Left cardiac atrium (tissue), 4 donors: ENCODE results near the gene ACSS1. TPM values are rescaled to one million over a fixed set of nuclear protein-coding genes. Genes with fewer than 3 reads are reported as not detected.

ENCODE experiments used
- ATAC-seq, 2 donors: fragments of 200-7000 bp; cut with Tn5 transposase; one replicate each; pipeline ENCODE4 v1.9.1; 2020; ENCODE audit warnings: mild to moderate bottlenecking in 2 of 2, moderate library complexity in 2 of 2
- DNase-seq: peaks from one replicate; pipeline ENCODE4 v3.0.0-alpha.2; 2020
- intact Hi-C, 2 donors: fragments of 100-400 bp; cut with DNase I; formaldehyde crosslinking; loops; one replicate each; pipeline versions ENCODE4 v1.14.1 to v1.15.1; 2022 to 2023
- total RNA-seq, 2 donors: library from RNA; stranded (reverse); fragmentation: NEBNext Ultra II Directional; extraction: Animal tissue kit (Norgen Biotek cat#: 25700); gene quantifications; one replicate each; pipeline ENCODE4 v1.2.1, GENCODE V29; 2021
- donor health status: DM: no; HTN: yes; CAD: no.
- donor health status: DM: no; HTN: yes; CAD: no; lungs with severe emphysema.
- donor health status: DM: yes; HTN: yes; CAD: no.
- donor health status: Dilated cardiomyopathy.

The ACSS1 gene
- total RNA-seq, 2 donors from 2014 or later: 27.9 to 55.0 TPM

DNA sequence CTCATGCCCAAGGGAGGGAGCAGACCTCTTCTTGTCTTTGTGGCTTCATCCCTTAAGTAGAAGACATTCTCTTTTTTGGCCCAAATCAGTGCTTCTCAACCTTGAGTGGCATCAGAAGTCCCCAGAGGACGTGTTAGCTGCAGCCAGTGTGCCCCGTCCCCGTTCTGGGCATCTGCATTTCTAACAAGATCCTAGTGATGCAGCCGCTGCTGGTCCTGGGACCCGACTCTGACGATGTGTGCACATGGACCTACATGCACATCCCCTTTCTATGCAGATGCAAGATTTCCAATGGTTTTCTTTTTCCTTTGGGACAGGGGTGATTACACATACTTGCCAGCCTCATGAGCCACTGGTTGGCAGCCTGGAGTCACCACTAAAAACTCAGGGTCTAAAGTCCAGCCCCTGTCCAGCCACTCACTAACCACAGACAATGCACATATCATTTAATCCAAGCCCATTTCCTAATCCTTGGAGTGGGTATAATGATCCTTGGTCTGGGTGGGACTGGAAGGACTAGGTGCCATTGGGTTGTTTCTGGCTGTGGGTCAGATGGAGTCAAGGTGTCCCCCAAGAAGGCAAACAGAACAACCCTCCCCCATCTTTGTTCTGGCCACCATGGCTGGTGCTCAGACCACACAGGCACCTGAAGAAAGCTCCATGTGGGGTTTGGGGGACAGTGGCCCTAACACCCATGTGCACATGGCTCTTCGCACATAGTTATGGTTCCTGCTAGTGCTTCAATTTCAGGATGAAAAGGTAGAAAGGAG lies 6.4 kb downstream of the ACSS1 start:
- DNase-seq: no peak
- no peak for ATAC-seq
- intact Hi-C loops: no loop called here

DNA sequence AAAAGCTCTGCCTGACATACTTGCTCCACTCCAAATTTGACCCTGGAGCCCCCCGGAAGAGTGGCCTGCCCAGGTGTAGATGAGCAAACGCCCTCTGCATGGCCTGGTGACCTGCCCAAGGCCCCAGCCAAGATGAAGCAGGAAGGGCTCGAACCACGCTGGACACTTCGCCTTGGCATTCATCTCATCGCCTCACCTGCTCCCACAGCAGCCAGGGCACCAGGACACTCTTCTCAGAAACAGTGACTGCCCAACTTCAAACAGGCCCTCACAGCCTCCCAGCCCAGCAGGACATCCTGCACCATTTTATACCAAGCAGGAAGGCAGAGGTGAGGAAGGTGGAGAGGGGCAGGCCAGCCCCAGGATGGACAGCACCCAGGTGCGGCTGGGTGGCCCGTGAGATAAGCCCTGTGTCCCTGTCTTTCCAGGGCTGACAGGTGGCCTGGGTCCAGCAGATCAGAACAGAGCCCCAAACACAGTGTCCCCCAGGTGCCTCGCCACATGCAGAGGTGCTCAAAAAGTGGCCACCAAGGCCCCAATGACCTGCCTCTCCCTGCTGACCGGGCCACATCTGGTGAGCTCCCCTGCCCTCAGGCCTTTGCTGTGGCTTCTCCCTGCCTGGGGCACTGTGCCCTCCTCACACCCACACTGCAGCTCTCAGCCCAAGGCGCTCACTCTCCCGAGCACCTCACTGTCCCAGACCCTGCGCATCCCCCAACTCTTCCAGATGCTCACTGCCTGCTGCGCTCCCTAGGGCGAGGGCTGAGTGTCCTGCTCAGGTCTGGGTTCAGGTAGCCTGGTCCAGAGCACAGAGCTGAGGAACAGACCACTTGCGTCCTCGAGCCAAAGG lies 7.2 kb downstream of the ACSS1 start:
- ATAC-seq: no peak
- intact Hi-C loops: no loop called here
- DNase-seq: peak; percentile 17

DNA sequence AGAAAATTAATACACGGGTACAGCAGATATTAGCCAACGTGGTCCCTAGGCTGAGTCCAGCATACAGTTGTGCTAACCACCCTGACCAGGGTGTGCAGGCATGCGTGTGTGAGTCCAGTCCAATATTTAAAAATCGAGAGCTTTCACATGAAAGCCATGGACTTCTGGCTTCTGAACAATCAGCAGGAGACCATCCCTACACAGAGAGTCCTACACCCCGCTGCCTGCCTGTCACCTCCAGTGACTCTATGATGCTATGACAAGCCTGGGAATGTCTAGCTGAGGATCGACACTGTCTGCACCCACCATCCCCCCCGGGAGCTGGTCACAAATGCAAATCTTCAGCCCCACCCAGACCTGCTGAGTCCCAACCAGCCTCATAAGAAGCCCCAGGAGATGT lies 7.9 kb downstream of the ACSS1 start:
- DNase-seq (no peak), ATAC-seq (no peak)
- intact Hi-C loops: no loop called here

DNA sequence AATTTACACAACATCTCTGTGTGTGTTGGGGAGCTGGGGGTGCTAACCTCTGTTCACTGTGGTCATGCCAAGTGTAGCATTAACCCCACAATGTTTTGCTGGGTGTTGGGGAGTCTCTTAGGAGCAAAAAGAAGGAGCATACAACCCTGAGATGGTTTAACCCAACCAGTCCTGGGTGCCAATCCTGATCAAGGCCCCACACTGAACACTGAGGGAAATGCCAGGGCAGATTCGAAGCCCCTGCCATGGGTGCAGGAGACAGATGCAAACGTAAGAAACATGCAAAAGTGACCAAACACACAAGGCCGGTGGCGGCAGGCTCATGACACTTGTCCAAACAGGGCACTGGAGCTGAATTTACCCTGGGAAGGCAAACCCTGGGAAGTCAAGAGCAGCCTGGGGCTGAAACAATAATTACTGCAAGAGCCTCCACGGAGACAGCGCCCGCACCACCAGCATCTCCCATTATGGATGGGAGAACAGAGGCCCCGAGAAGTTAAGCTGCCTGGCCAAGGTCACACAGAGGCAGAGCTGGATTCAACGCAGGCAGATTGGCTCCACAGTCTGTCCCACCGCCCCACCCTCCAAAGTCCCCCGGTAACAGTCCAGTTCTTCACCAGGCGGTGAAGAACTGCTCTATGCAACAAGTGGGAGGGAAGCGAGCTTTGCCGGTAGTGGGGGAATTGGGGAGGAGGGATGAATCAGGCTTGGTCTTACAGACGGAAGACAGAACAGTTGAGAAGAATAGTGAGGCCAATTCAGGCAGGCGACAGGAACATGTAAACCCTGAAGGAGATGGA lies 8.5 kb downstream of the ACSS1 start:
- ATAC-seq (no peak), DNase-seq (peak; percentile 15)
- intact Hi-C loops: no loop called here

DNA sequence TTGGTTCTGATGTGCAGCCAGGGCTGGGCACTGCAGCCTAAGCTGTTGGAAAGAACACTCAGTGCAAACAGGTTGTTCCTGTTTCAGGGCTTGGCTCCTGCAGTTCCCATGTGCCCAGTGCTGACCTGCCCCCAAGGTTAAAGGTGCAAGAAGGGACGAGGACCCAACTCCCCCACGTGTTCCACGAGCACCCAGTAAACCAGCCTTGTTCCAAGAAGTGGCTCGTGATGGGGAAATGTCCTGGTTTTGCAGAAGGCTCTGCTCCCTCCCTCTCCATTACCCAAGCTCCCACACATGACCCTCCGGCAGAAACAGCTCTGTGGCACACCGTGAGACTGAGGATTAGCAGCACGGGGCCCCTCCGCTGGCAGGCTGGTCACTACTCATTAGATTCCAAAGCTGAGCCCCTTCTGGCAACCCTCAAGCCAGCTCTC lies 9.4 kb downstream of the ACSS1 start:
- intact Hi-C loops: no loop called here
- no peak for DNase-seq
- ATAC-seq: no peak

DNA sequence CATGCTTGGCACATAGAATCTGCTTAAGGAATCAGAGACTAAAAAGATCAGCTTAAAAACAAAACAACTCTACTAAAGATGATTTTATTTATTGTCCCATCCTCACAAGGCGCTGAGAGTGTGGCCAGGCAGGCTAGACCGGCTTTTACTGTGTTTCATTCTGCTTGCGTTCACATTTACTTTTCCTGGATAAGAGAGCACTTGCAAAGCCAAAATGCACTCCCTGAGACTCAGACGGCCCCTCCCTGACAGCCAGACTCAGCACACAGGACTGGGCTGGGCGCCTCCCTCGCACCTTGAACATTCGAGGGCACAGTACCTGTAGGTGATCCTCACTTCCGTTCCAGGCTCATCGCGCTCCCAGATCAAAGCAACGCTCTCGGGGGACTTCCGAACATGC lies 10.2 kb downstream of the ACSS1 start:
- no peak for ATAC-seq
- intact Hi-C loops: no loop called here
- no peak for DNase-seq

DNA sequence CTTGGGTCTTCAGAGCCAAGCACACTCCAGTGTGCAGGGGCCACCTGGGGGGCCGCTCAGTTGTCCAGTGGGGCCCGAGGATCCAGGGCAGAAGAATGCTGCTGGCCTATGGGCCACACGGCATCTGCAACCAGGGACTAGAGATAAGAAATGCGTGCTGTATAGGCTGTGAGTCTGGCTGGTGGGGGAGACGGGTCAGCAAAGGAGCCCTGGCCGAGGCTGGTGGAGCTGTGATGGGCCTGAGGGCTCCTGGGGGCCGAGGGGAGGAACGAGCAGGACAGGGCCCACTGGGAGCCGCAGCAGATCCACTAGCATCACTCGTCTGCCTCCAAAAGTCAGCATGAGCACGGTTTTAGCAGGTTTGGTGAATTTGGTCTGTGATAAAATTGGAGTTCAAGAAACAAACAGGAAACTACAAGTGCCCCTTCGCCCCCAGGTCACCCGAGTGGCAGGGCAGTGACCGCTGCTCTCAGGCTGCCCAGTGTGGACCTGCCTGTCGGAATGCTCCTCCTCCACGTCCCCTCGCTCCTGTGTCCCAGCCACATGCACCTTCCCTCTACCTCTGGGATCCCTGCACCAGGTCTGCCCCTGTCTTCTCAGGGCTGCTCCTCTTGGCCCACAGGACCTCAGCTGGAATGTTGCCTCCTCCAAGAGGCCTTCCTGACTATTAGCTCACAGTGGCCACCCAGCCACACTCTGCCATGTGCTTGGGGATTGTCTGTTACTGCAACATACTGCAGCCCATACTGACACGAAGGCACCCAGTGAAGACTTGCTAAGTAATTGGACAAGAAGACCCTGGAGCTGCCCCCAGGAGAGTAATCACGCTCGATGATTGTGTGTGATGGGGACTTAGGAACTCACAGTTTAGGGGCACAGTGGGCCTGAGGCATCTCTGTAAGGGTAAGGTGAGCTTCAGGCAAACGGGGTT lies 10.9 kb downstream of the ACSS1 start:
- intact Hi-C loops: no loop called here
- no peak for DNase-seq
- ATAC-seq: no peak

DNA sequence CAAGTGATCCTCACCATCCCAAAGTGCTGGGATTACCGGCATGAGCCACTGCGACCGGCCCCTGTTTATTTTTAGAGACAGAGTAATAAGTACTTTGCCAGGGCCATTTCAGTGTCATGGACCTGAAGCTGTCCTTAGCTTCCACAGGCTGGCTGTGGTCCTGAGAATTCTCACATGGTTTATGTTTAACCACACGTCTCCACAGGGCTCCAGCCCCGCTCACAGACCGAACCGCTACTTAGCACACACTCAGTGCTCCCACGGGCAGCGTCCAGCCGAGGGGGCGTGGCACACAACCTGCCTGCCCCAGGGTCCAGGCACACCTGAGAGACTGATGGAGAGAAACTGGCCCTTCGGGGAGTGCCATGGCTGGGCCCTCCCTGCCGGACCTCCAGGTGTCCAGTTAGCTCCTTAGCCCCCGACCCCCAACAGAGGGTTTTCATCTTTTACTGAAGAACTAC lies 11.7 kb downstream of the ACSS1 start:
- intact Hi-C loops: no loop called here
- DNase-seq (peak; percentile 59), ATAC-seq (peak; percentile 70)

DNA sequence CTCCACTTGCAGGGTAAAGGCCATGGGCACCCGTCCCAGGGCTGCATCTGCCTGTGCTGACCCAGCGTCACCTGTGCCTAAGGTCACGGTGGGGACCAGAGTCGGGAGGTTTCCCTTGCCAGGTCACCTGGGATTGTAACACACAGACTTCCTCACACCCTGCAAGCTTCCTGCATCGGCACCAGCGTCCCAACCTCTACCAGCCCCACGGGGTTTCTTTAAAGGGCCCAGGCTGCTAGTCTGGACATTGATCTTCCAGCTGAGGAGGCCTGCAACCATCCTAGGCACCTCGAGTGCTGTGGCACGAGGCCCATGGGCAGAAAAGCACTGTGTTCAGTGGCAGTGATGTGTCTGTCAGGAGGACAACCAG lies 12.6 kb downstream of the ACSS1 start:
- ATAC-seq (no peak), DNase-seq (no peak)
- intact Hi-C loops: no loop called here

DNA sequence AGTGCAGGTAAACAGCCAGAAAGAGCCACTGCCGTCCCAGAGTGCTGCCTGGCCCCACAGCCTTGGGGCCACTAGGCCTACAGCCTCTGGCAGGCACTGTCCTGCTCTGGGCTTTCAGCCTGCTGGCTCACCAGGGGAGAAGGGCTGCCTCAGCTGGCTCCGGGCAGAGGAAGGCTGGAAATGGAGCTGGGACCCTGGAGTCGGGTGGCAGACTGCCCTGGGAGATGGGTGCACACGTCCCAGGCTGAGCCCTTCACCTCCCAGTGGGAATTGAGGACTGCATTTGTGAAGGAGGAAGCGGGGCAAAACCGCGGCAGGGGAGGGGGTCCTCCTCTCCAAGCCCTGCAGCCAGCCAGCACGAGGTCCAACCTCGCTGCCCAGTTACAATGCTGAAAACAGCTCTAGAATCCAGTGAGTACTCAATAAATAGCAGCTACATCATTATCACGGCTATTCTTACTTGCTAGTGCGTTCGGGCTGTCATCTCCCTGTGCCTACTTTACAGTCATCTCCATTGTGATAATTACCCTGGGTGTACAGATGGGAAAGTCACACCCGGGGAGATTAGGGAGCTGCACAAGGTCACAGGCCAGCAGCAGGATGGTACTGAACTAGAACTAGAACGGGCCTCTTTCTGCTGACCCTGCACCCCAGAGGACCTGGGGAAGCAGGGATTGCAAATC lies 13.1 kb downstream of the ACSS1 start:
- intact Hi-C loops: no loop called here
- ATAC-seq (peak; percentile 28 to 38), DNase-seq (peak; percentile 35)

DNA sequence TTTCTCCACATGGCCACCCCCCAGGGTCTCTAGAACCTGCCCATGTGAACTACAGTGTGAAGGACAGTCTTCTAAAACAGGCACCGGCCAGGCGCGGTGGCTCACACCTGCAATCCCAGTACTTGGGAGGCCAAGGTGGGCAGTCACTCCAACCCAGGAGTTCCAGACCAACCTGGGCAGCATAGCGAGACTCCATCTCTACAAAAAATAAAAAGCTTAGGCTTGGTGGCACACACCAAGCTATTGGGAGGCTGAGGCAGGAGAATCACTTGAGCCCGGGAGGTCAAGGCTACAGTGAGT lies 13.7 kb downstream of the ACSS1 start:
- DNase-seq: no peak
- ATAC-seq: no peak
- intact Hi-C loops: no loop called here

DNA sequence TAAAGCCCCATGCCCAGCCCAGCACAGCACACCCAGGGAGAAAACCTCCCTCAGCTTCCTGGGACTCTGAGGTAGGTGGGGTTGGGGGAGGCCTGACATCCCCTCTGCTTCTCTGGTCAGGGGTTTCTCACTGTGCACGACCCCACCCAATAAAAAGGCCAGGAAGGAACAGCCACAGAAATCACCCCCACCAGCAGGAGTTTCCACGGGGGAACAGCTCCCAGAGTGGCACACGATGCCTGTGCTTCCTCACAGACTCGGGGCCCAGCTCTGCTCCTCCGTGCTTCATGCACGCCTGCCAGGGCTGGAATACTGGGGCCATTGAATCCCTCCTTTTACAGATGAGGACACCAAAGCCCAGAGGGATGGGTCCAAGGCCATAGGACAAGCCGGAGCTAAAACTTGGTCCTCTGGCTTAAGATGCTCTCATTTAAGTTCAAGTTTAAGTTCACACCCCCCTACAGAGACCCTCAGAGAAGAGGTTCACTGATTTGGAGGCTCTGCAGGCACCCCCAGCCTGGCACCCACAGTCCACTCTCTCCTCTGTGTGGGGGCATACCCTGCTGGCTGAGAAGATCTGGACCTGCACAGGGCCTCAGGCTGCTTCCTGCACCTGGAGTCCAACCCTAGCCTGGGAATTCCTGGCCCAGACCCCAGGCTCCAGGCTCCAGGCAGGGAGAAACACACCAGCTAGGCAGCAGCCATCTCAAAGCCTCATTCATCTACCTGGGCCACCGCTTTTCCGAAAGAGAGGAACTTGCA lies 14.3 kb downstream of the ACSS1 start:
- ATAC-seq: no peak
- intact Hi-C loops: no loop called here
- DNase-seq: peak; percentile 15

DNA sequence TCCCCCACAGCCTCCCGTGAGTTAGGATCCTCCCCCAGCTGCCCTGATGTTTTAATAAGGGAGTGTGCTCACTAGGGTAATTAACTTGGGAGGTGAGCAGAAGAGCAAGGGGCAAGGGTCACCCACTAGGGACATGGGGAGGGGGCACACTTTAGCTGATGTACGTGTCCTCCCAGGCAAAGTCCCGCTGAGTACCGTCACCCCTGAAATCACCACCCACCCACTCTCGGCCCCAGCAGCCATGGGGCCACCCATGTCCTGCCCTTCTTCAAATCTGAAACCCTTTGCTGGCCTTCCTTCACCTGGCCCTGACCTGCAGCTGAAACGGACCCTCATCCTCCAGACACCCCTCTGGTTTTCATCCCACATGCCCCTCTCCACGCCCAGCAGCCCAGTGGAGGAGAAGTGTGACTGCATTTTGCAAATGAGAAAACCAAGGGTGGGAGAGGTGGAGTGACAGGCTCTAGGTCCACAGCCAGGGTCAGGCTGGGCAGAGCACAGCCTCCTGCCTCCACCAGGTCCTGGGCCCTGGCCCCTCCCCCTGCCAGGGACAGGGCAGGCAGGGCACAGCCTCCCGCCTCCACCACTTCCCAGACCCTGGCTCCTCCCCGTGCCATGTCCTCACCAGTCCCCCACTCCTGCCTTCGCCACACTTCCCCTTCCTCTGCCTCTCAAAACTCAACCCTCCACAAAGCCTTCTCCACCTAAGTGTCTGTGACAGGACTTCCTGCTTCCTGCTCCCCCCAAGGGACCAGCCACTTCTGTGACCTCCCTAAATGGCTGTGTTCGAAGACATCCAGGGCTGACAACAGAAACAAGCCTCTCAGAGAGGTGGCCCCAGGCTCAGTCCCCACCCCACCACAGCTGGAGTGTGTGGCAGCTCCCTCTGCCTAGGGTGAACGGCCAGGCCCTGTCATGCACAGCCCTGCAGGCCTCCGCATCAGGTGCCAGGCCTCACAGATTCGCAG lies 15.1 kb downstream of the ACSS1 start:
- intact Hi-C loops: no loop called here
- DNase-seq (peak; percentile 59), ATAC-seq (peak; percentile 12 to 54)

DNA sequence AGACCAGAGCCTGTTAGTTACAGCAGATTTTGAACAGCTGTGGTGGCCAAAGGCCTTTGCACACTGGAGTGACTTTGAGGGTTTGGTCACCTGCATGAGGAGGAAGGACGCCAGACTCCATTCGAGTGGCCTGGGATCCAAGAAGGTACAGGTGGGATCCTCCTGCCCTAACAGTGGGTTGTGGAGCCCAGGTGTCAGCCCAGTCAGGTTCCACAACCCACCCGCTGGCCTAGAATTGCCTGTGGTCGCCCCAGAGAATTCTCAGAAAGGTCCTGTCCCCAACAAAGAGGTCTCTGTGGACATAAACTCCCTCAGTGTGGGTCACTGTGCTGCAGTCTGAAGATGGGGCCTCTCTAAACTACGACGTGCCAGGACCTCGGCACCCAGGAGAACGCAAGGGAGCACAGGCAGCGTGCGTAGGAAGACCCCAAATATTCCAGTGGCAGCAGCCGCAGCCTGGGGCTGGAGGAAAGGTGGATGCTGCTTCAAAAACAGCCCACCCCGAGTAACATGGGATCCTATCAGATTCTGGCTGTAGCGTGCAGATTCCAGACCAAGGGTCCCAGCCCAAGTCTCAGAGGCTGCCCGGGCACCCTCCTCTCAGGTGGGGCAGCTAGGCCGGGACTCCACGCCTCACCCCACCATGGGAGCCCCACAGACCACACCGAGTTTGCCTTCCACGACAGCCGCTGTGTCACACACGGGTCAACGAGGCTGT lies 16.0 kb downstream of the ACSS1 start:
- intact Hi-C loops: no loop called here
- DNase-seq (peak; percentile 13), ATAC-seq (no peak)

DNA sequence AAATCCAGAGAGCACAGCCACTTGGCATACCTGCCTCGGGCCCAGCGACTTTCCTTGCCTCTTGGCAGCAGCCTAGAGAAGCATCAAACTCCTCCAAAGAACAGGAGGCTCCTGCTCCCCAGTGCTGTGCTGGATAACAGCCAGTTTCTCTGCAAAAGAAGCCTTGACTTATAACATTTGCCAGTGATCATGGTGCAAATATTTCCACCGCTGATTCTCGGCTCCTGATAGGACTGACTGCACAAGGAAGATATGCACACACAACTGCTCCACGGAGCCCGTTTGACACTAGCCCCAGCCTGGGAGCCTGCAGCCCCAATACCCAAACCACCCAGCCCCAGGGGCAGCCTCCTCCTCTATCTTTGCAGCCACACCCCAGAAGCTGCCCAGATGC lies 17.5 kb downstream of the ACSS1 start:
- ATAC-seq (peak; percentile 5 to 31), DNase-seq (peak; percentile 38)
- intact Hi-C loops: no loop called here
